HepG2 (cell line): Measurements from ENCODE around the gene GGA3. TPM values are rescaled to one million over a fixed set of nuclear protein-coding genes. Genes with fewer than 3 reads are reported as not detected.

ENCODE experiments used
- BHLHE40 ChIP-seq: IDR thresholded peaks from 2 replicates; pipeline ENCODE4 v1.6.1; 2011; ENCODE audit warnings: low read length, improper control_type of control experiment
- GPBP1L1 ChIP-seq: sonication (generic); formaldehyde crosslinking; IDR thresholded peaks from 2 replicates; pipeline ENCODE4 v1.5.0; 2020; ENCODE audit warnings: mild to moderate bottlenecking, missing genetic modification reagents
- IRX3 ChIP-seq: sonication (generic); formaldehyde crosslinking; IDR thresholded peaks from 2 replicates; pipeline ENCODE4 v1.8.1; 2023; ENCODE audit warnings: mild to moderate bottlenecking, low read depth, missing genetic modification reagents, borderline replicate concordance
- ISL2 ChIP-seq: sonication (generic); formaldehyde crosslinking; IDR thresholded peaks from 2 replicates; pipeline ENCODE4 v1.5.0; 2020; ENCODE audit warnings: missing genetic modification reagents
- KAT2B ChIP-seq: fragments of 150-350 bp; IDR thresholded peaks from 2 replicates; pipeline ENCODE4 v1.6.1; 2014; ENCODE audit warnings: low read depth, low read length, borderline replicate concordance
- MAFK ChIP-seq, 2 experiments: IDR thresholded peaks in 1 of 2; conservative IDR thresholded peaks in 1 of 2; 2 replicates each; pipeline ENCODE4 v1.6.1; 2011; ENCODE audit warnings: improper control_type of control experiment in 2 of 2, low read length in 2 of 2
- MBD4 ChIP-seq: IDR thresholded peaks from 2 replicates; pipeline ENCODE4 v1.6.1; 2012; ENCODE audit warnings: low read length, inconsistent platforms, borderline replicate concordance
- MIER3 ChIP-seq: IDR thresholded peaks from 2 replicates; pipeline ENCODE4 v1.6.1; 2016; ENCODE audit warnings: missing compliant biosample characterization, borderline replicate concordance
- NBN ChIP-seq: fragments of 450-650 bp; conservative IDR thresholded peaks from 2 replicates; pipeline ENCODE4 v1.6.1; 2017
- PRDM4 ChIP-seq: sonication (generic); formaldehyde crosslinking; IDR thresholded peaks from 2 replicates; pipeline ENCODE4 v1.9.0; 2021; ENCODE audit warnings: missing genetic modification reagents, borderline replicate concordance
- PRPF4 ChIP-seq: fragments of 200-400 bp; formaldehyde crosslinking; IDR thresholded peaks from 2 replicates; pipeline ENCODE4 v1.6.1; 2016; ENCODE audit warnings: low read length, low read depth; ENCODE audit not compliant: poor library complexity, severe bottlenecking
- RFX5 ChIP-seq: IDR thresholded peaks from 2 replicates; pipeline ENCODE4 v1.6.1; 2011; ENCODE audit warnings: low read depth, low read length, improper control_type of control experiment
- RORA ChIP-seq: sonication (generic); formaldehyde crosslinking; IDR thresholded peaks from 2 replicates; pipeline ENCODE4 v1.5.0; 2020; ENCODE audit warnings: mild to moderate bottlenecking, missing genetic modification reagents, moderate library complexity
- ZBTB42 ChIP-seq: sonication (generic); formaldehyde crosslinking; IDR thresholded peaks from 2 replicates; pipeline ENCODE4 v1.5.0; 2020; ENCODE audit warnings: mild to moderate bottlenecking, missing genetic modification reagents
- ZBTB7B ChIP-seq: sonication (generic); formaldehyde crosslinking; IDR thresholded peaks from 2 replicates; pipeline ENCODE4 v1.4.0; 2020; ENCODE audit warnings: missing genetic modification reagents
- ZNF136 ChIP-seq: sonication (generic); formaldehyde crosslinking; IDR thresholded peaks from 2 replicates; pipeline ENCODE4 v1.8.1; 2022; ENCODE audit warnings: low read depth, mild to moderate bottlenecking, moderate library complexity, missing genetic modification reagents
- ZNF142 ChIP-seq: sonication (generic); formaldehyde crosslinking; IDR thresholded peaks from 2 replicates; pipeline ENCODE4 v1.4.0; 2020; ENCODE audit warnings: missing genetic modification reagents
- ZNF562 ChIP-seq: sonication (generic); formaldehyde crosslinking; IDR thresholded peaks from 2 replicates; pipeline ENCODE4 v1.8.0; 2022; ENCODE audit warnings: missing genetic modification reagents, borderline replicate concordance
- ZNF678 ChIP-seq: sonication (generic); formaldehyde crosslinking; IDR thresholded peaks from 2 replicates; pipeline ENCODE4 v1.4.0; 2020; ENCODE audit warnings: mild to moderate bottlenecking, missing genetic modification reagents
- ZNF75D ChIP-seq: sonication (generic); formaldehyde crosslinking; IDR thresholded peaks from 2 replicates; pipeline ENCODE4 v1.8.1; 2023; ENCODE audit warnings: missing genetic modification reagents, mild to moderate bottlenecking, borderline replicate concordance
- ZNF839 ChIP-seq: sonication (generic); formaldehyde crosslinking; IDR thresholded peaks from 2 replicates; pipeline ENCODE4 v1.4.0; 2020; ENCODE audit warnings: missing genetic modification reagents, mild to moderate bottlenecking, borderline replicate concordance
- polyA plus RNA-seq, 8 experiments: library from polyadenylated mRNA; depleted of rRNA in 3 of 8; stranded (reverse) in 7 of 8; unstranded in 1 of 8; fragments of >200 nt; fragmentation: Illumina TruSeq in 4 of 8; extraction: Trizol in 4 of 8; gene quantifications; 2 replicates each; pipeline versions ENCODE4 v1.2.1 to v1.2.3, GENCODE V29; 2011 to 2016; ENCODE audit warnings: low read depth in 4 of 8, missing spikeins in 1 of 8, mixed read lengths in 1 of 8; ENCODE audit not compliant: insufficient read depth in 1 of 8
- total RNA-seq, 5 experiments: library from RNA; depleted of rRNA; stranded (reverse); fragments of >200 nt; fragmentation: Illumina TruSeq; extraction: Trizol; gene quantifications; 2 replicates each; pipeline ENCODE4 v1.2.3, GENCODE V29; 2016; ENCODE audit warnings: low read depth in 1 of 5

The GGA3 gene
- total and polyA plus RNA-seq, 2 of the 13 experiments (the other 11 are each of a cell fraction or from before 2014, with no cell fraction given): 28.4 to 43.7 TPM

GRCh38 chr17:75271233-75271954, 10.0 kb upstream of the GGA3 start (continued):
- TF ChIP-seq GPBP1L1 (CRISPR knock-in tag) (no peak), ZNF839 (CRISPR knock-in tag) (no peak), MIER3 (no peak), ISL2 (no peak), RORA (no peak), ZNF75D (CRISPR knock-in tag) (no peak), KAT2B (no peak), BHLHE40 (no peak; the same call in 1 of the 2 replicates), MAFK (conservative IDR thresholded peaks at IDR 0.05 in 1 of 2, IDR thresholded peaks at IDR 0.05 in 1 of 2; ENCODE audit: low read length in 2 of 2) (no peak), ZBTB42 (CRISPR knock-in tag) (peak; percentile 78; the same call in 1 of the 2 replicates), MBD4 (no peak), RFX5 (no peak), PRPF4 (no peak), PRDM4 (CRISPR knock-in tag) (no peak), NBN (no peak), ZNF678 (CRISPR knock-in tag) (peak; percentile 88), ZNF142 (peak; percentile 81; the same call in 1 of the 2 replicates), ZNF136 (CRISPR knock-in tag) (no peak; the same call in 1 of the 2 replicates), ZBTB7B (CRISPR knock-in tag) (peak; percentile 57; the same call in 1 of the 2 replicates), IRX3 (CRISPR knock-in tag) (peak; percentile 91), ZNF562 (0 out of 2 replicates have a peak, but pooled peaks have one; percentile 18)
